Astrocyte of the hippocampus (primary cell): ENCODE measurements around the gene SORL1-AS1.

ENCODE experiments used
- DNase-seq: peaks from one replicate; pipeline ENCODE4 v3.0.0; 2011; ENCODE audit warnings: low read depth, low spot score

Gene SORL1-AS1

GRCh38 chr11:121476379-121477032 lies 23.7 kb upstream of the SORL1-AS1 start:
- DNase-seq: no peak

- no peak for DNase-seq
Observed at GRCh38 chr11:121474680-121475079, 21.9 kb upstream of the SORL1-AS1 start.

GRCh38 chr11:121473064-121473777 lies 20.5 kb upstream of the SORL1-AS1 start:
- DNase-seq: peak; percentile 73

GRCh38 chr11:121472312-121472711 lies 19.5 kb upstream of the SORL1-AS1 start:
- no peak for DNase-seq

GRCh38 chr11:121471167-121471566 lies 18.4 kb upstream of the SORL1-AS1 start:
- no peak for DNase-seq

GRCh38 chr11:121469910-121470309 lies 17.1 kb upstream of the SORL1-AS1 start:
- no peak for DNase-seq

- DNase-seq: no peak
Observed at GRCh38 chr11:121467965-121468364, 15.2 kb upstream of the SORL1-AS1 start.

GRCh38 chr11:121467471-121467870 lies 14.7 kb upstream of the SORL1-AS1 start:
- DNase-seq: no peak

- peak; percentile 98 for DNase-seq
Observed at GRCh38 chr11:121466063-121466794, 13.5 kb upstream of the SORL1-AS1 start.

GRCh38 chr11:121465709-121466062 lies 12.9 kb upstream of the SORL1-AS1 start:
- no peak for DNase-seq

- DNase-seq: peak; percentile 95
Observed at GRCh38 chr11:121464352-121464946, 11.7 kb upstream of the SORL1-AS1 start.

GRCh38 chr11:121463689-121464335 lies 11.0 kb upstream of the SORL1-AS1 start:
- DNase-seq: no peak

- no peak for DNase-seq
Observed at GRCh38 chr11:121461843-121462242, 9.1 kb upstream of the SORL1-AS1 start.

GRCh38 chr11:121460941-121461514 lies 8.3 kb upstream of the SORL1-AS1 start:
- no peak for DNase-seq

GRCh38 chr11:121459413-121460017 lies 6.7 kb upstream of the SORL1-AS1 start:
- DNase-seq: no peak

GRCh38 chr11:121458551-121458950 lies 5.8 kb upstream of the SORL1-AS1 start:
- DNase-seq: no peak

- no peak for DNase-seq
Observed at GRCh38 chr11:121456816-121457431, 4.2 kb upstream of the SORL1-AS1 start.

GRCh38 chr11:121456151-121456550 lies 3.4 kb upstream of the SORL1-AS1 start:
- DNase-seq: no peak

- no peak for DNase-seq
Observed at GRCh38 chr11:121455115-121455514, 2.3 kb upstream of the SORL1-AS1 start.

GRCh38 chr11:121453589-121454299 lies 977 bp upstream of the SORL1-AS1 start:
- no peak for DNase-seq
